ENCODE results near the gene SLC36A4.
A peak's percentile ranks its signal among the peaks of the same experiment; 100 is the strongest.
"Not testable (repeated sequence)": the region's sequence is repeated elsewhere in the genome, so short reads cannot be mapped to it uniquely, and the experiment has no call there.

Gene SLC36A4

GRCh38 chr11:93117565-93117964 lies 80.2 kb downstream of the SLC36A4 start:
- no peak for DNase-seq

GRCh38 chr11:93116641-93117441 lies 81.0 kb downstream of the SLC36A4 start:
- peak; percentile 30 for DNase-seq

GRCh38 chr11:93114304-93114703 lies 83.5 kb downstream of the SLC36A4 start:
- DNase-seq, result no peak

- no peak for DNase-seq
These were observed 84.0 kb downstream of the SLC36A4 start for GRCh38 chr11:93113824-93114223.

- not testable (repeated sequence) for DNase-seq
These were observed 86.6 kb downstream of the SLC36A4 start for GRCh38 chr11:93111147-93111546.

- DNase-seq, result no peak
These were observed 97.6 kb downstream of the SLC36A4 start for GRCh38 chr11:93100211-93100610.

- no peak for DNase-seq
These were observed 98.0 kb downstream of the SLC36A4 start for GRCh38 chr11:93099806-93100205.

All from RPMI8226 (cell line).